GM20000 (cell line): Measurements from ENCODE around the gene MCHR1.

Experiments used
- DNase-seq: peaks from one replicate; pipeline ENCODE4 v3.0.0; 2012; ENCODE audit warnings: low spot score
- TF ChIP-seq, protein P1 (sequence below): IDR thresholded peaks from 2 replicates; pipeline ENCODE4 v1.5.1; 2012; ENCODE audit warnings: mild to moderate bottlenecking, control low read depth; ENCODE audit errors: extremely low read depth, missing control alignments

MCHR1 gene

DNA sequence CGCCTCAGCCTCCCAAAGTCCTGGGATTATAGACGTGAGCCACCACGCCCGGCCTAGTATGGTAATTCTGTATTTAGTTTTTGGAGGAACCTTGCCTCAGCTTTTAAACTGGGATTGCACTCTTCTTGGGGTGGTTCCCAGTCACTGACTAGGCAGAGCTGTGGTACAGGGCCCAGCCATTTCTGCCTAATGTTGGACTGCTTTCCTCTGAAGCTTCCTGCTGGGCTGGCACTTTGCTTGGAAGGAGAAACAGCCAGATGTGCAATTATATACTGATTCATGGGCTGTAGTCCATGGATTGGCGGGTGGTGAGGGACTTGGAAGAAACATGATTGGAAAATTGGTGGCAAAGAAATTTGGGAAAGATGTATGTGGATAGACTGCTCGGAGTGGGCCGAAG, 17.6 kb upstream of the MCHR1 start:
- TF ChIP-seq, protein P1, sequence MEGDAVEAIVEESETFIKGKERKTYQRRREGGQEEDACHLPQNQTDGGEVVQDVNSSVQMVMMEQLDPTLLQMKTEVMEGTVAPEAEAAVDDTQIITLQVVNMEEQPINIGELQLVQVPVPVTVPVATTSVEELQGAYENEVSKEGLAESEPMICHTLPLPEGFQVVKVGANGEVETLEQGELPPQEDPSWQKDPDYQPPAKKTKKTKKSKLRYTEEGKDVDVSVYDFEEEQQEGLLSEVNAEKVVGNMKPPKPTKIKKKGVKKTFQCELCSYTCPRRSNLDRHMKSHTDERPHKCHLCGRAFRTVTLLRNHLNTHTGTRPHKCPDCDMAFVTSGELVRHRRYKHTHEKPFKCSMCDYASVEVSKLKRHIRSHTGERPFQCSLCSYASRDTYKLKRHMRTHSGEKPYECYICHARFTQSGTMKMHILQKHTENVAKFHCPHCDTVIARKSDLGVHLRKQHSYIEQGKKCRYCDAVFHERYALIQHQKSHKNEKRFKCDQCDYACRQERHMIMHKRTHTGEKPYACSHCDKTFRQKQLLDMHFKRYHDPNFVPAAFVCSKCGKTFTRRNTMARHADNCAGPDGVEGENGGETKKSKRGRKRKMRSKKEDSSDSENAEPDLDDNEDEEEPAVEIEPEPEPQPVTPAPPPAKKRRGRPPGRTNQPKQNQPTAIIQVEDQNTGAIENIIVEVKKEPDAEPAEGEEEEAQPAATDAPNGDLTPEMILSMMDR, result no peak
- no peak for DNase-seq

DNA sequence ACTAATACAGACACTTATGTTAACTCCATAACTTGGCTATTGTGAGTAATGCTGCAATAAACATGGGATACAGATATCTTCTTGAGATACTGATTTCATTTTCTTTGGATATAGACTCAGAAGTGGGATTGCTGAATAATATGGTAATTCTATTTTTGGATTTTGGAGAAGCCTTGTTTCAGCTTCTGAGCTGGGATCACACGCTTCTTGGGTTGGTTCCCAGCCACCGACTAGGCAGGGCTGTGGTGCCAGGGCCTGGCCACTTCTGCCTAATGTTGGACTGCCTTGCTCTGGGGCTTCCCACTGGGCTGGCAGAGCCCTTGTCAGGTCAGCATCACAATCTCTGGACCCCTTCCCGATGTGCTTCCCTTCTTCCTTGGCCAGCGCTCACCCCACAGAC, 14.0 kb upstream of the MCHR1 start:
- no peak for DNase-seq
- TF ChIP-seq, protein P1, result no peak

DNA sequence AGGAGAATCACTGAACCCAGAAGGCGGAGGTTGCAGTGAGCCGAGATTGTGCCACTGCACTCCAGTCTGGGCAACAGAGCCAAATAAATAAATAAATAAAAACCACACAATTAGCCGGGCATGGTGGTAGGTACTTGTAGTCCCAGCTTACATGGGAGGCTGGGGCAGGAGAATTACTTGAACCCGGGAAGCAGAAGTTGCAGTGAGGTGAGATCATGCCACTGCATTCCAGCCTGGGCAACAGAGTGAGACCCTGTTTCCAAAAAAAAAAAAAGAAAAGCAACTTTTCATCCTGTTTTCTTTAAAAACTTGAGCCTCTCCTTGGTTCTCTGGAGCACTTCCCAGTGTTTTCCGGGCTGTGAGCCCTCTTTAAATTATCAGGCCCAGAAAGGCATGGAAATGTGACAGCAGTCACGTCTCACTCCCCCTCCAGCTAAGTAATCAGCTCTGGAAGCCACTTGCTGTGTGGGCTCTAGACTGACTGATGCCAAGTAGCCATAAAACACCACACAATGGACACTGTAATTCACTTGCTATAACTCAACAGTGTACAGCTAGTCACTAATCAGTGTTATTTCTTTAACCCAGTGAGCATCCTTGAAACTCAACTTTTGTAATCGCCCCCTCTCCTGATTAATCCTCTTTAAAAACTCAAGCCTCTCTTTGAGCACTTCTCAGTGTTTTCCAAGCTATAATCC, 13.0 kb upstream of the MCHR1 start:
- DNase-seq, result no peak
- TF ChIP-seq, protein P1, result no peak

DNA sequence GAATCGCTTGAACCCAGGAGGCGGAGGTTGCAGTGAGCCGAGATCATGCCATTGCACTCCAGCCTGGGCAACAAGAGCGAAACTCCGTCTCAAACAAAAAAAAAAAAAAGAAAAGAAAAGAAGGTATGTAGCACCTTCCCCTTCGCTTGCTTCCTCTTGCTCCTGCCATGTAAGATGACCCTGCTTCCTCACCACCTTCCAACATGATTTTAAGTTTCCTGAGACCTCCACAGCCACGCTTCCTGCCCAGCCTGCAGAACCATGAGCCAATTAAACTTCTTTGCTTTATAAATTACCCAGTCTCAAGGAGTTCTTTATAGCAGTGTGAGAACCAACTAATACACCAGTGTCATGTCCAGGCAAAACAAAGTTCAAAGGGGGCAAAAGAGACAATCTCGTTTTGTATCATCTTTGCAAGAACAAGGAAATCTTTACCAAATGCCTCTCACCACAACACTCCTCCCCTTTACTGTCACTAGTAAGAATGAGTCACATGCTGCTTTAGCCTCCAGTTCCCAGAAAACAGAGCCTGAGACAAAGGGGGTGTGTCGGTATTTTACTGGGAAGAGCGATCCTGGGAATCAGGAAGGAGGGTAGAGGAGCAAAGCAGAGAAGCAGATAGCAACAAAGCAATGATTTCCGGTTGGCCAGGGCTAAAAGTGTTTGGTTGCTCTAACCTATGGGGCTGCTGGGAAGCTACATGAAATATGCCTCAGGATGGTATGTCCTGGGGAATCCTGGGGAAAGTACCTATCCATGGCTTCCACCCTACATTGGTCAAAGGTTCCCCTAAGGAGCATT, 10.5 kb upstream of the MCHR1 start:
- TF ChIP-seq, protein P1, result no peak
- DNase-seq, result peak; percentile 27

DNA sequence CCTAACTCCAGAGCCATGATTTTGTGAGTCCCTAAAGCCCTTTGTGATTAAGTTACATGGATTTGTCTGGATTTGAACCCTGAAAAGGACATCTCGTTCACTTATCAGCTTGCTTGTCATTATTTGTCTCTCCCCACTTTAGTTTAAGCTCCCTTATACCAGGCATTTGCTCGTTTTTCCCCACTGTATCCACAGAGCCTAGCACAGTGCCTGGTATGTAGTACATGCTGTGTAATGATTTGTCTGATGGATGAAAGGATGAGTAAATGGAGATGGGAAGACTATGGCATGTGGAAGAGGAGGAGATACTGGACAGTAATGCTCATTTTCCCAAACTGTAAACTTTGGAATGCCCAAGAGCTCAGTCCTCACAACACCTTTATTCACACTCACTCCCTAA, 9.2 kb upstream of the MCHR1 start:
- DNase-seq, result no peak
- TF ChIP-seq, protein P1, result no peak

DNA sequence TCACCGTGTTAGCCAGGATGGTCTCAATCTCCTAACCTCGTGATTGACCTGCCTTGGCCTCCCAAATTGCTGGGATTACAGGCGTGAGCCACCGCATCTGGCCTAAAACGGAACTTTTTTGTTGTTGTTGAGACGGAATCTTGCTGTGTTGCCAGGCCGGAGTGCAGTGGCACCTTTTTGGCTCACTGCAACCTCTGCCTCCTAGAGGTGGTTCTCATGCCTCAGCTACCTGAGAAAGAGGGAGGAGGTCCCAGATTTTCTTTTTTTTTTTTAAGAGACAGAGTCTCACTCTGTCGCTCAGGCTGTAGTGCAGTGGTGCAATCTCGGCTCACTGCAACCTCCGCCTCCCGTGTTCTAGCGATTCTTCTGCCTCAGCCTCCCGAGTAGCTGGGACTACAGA, 7.9 kb upstream of the MCHR1 start:
- TF ChIP-seq, protein P1, result no peak
- no peak for DNase-seq

DNA sequence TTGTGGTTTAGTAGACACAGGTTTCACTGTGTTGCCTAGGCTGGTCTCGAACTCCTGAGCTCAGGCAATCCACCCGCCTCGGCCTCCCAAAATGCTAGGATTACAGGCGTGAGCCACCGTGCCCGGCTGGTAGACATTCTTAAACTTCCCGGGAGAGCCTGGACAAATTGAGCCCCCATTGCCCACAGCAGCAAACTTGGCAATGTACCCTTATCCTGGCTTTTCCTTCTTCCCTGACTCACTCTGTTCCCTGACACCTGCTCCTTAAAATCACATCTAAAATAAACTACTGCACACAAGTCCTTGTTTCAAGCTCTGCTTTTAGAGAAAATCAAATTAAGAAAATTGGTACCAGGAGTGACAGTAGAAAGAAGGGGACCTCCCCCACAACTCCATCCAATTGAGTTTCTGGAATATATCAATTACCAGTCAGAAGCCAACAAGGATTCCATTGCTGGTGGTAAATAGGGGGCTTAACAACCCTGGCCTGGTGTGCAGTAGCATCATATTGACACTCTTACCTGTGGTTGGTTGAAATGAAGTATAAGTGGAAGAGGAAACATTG, 7.4 kb upstream of the MCHR1 start:
- TF ChIP-seq, protein P1, result no peak
- no peak for DNase-seq
